Breast epithelium (tissue), 3 donors: ENCODE data around the gene SETD7.

ENCODE experiments used
- POLR2A ChIP-seq: fragments of 450-650 bp; IDR thresholded peaks from one replicate; pipeline ENCODE4 v1.6.1; 2016; ENCODE audit warnings: antibody characterized with exemption, mild to moderate bottlenecking, moderate library complexity
- POLR2AphosphoS5 ChIP-seq, 3 donors: sonication (generic); formaldehyde crosslinking; IDR thresholded peaks; one replicate each; pipeline ENCODE4 v1.6.1; 2017; ENCODE audit warnings: antibody characterized with exemption in 3 of 3

- TF ChIP-seq POLR2AphosphoS5 (IDR thresholded peaks at IDR 0.05) (no peak), POLR2A (no peak)
Observed at GRCh38 chr4:139568206-139568955, 12.4 kb upstream of the SETD7 start.
